Thyroid gland (tissue), 4 donors: ENCODE data around the gene ACVR1B.

ENCODE experiments used
- POLR2A ChIP-seq, 2 donors: fragments of 450-650 bp; IDR thresholded peaks; one replicate each; pipeline ENCODE4 v1.6.1; 2017; ENCODE audit warnings: antibody characterized with exemption in 2 of 2, mild to moderate bottlenecking in 2 of 2, moderate library complexity in 1 of 2
- TF ChIP-seq, protein P1 (sequence below), 6 experiments: fragments of 200-600 bp in 3 of 6; fragments of 450-650 bp in 3 of 6; sonication (generic) in 3 of 6; IDR thresholded peaks; one replicate each; pipeline ENCODE4 v1.5.1; 2016 to 2019; ENCODE audit warnings: antibody characterized with exemption in 6 of 6, mild to moderate bottlenecking in 2 of 6, inconsistent platforms in 1 of 6, moderate library complexity in 1 of 6

DNA sequence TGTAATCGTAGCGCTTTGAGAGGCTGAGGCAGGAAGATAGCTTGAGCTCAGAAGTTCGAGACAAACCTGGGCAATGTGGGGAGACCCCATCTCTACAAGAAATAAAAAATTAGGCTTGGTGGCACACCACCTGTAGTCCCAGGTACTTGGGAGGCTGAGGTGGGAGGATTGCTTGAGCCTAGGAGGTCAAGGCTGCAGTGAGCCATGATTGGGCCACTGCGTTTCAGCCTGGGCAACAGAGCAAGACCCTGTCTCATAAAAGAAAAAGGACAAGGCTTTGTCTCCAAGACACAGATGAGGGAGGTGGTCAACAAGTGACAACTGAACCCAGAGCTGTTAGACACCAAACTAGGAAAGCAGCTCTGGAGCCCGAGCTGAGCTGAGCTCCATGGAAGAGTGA, 40.7 kb downstream of the ACVR1B start:
- TF ChIP-seq, protein P1, sequence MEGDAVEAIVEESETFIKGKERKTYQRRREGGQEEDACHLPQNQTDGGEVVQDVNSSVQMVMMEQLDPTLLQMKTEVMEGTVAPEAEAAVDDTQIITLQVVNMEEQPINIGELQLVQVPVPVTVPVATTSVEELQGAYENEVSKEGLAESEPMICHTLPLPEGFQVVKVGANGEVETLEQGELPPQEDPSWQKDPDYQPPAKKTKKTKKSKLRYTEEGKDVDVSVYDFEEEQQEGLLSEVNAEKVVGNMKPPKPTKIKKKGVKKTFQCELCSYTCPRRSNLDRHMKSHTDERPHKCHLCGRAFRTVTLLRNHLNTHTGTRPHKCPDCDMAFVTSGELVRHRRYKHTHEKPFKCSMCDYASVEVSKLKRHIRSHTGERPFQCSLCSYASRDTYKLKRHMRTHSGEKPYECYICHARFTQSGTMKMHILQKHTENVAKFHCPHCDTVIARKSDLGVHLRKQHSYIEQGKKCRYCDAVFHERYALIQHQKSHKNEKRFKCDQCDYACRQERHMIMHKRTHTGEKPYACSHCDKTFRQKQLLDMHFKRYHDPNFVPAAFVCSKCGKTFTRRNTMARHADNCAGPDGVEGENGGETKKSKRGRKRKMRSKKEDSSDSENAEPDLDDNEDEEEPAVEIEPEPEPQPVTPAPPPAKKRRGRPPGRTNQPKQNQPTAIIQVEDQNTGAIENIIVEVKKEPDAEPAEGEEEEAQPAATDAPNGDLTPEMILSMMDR (IDR thresholded peaks at IDR 0.05) = no peak
- no peak for TF ChIP-seq POLR2A (IDR thresholded peaks at IDR 0.05)
